Panc1 (cell line): ENCODE data around the gene CFAP68. TPM values are rescaled to one million over a fixed set of nuclear protein-coding genes. Genes with fewer than 3 reads are reported as not detected.

Experiments
- ATAC-seq: fragments of 200-7000 bp; cut with Tn5 transposase; 2 replicates; pipeline ENCODE4 v1.9.1; 2020; ENCODE audit warnings: mild to moderate bottlenecking, moderate library complexity
- BruUV-seq: library from RNA; stranded (reverse); fragments of 400-500 nt; replicated peaks from 2 replicates; lab custom pipeline; 2021; lab: Mats Ljungman, UMichigan
- CTCF ChIA-PET: fragments of 300-600 bp; sonication (Branson Sonifier 250); formaldehyde crosslinking; loops from one replicate; lab custom pipeline; 2022; ENCODE audit warnings: antibody characterized with exemption; lab: Charles Lee
- POLR2A ChIA-PET: fragments of 300-600 bp; sonication (Branson Sonifier 250); formaldehyde crosslinking; loops from one replicate; lab custom pipeline; 2022; ENCODE audit warnings: antibody characterized with exemption; lab: Charles Lee
- DNase-seq: peaks from one replicate; pipeline ENCODE4 v3.0.0-alpha.2; 2010; ENCODE audit warnings: low read depth, low spot score
- H3K27ac ChIP-seq: 2 replicates; pipeline ENCODE4 v1.5.1; 2011; ENCODE audit warnings: mild to moderate bottlenecking, low read length, inconsistent platforms
- H3K27me3 ChIP-seq: fragments of 200-500 bp; sonication (Bioruptor generic); 2 replicates; pipeline ENCODE4 v1.6.0; 2014; ENCODE audit warnings: low read length, inconsistent platforms; ENCODE audit not compliant: control insufficient read depth, insufficient read depth
- H3K36me3 ChIP-seq: fragments of 200-500 bp; sonication (Bioruptor generic); 2 replicates; pipeline ENCODE4 v1.5.1; 2014; ENCODE audit warnings: inconsistent platforms, mild to moderate bottlenecking, low read length, moderate library complexity; ENCODE audit not compliant: control insufficient read depth, insufficient read depth
- H3K4me1 ChIP-seq: 2 replicates; pipeline ENCODE4 v1.5.1; 2011; ENCODE audit warnings: inconsistent platforms, mild to moderate bottlenecking, low read length, moderate library complexity; ENCODE audit not compliant: control insufficient read depth, insufficient read depth
- H3K4me3 ChIP-seq, 2 experiments: 2 replicates each; pipeline ENCODE4 v1.5.1; 2011 to 2012; ENCODE audit warnings: low read depth in 2 of 2, low read length in 2 of 2, mild to moderate bottlenecking in 2 of 2, inconsistent platforms in 1 of 2, moderate library complexity in 1 of 2
- H3K9me3 ChIP-seq: fragments of 200-500 bp; sonication (Bioruptor generic); 2 replicates; pipeline ENCODE4 v1.5.1; 2014; ENCODE audit warnings: low read depth, mild to moderate bottlenecking, inconsistent platforms, low read length, moderate library complexity; ENCODE audit not compliant: control insufficient read depth, insufficient read depth
- POLR2AphosphoS5 ChIP-seq: IDR thresholded peaks from 2 replicates; pipeline ENCODE4 v1.6.1; 2012; ENCODE audit warnings: mild to moderate bottlenecking, low read depth, low read length, moderate library complexity
- SIN3A ChIP-seq: IDR thresholded peaks from 2 replicates; pipeline ENCODE4 v1.6.1; 2012; ENCODE audit warnings: low read depth, mild to moderate bottlenecking, low read length, moderate library complexity, borderline replicate concordance; ENCODE audit not compliant: insufficient read depth
- TCF7L2 ChIP-seq: IDR thresholded peaks from 2 replicates; pipeline ENCODE4 v1.6.1; 2011; ENCODE audit warnings: mild to moderate bottlenecking, low read depth, low read length, inconsistent platforms
- in situ Hi-C: cut with HindIII; loops from 2 replicates; pipeline ENCODE4 v1.10.0; 2016; ENCODE audit warnings: low sequenced_read_pairs, low pct_unique_long_range_greater_than_20kb
- intact Hi-C: fragments of 100-400 bp; cut with micrococcal nuclease; formaldehyde crosslinking; loops from one replicate; pipeline ENCODE4 v1.10.0; 2022; ENCODE audit not compliant: unreplicated experiment
- total RNA-seq: library from RNA; stranded (reverse); gene quantifications from one replicate; pipeline ENCODE4 v1.2.1, GENCODE V29; 2021; ENCODE audit not compliant: unreplicated experiment
- TF ChIP-seq, protein P1 (sequence below), 2 experiments: IDR thresholded peaks; 2 replicates each; pipeline ENCODE4 v1.6.1; 2011 to 2012; ENCODE audit warnings: low read depth in 2 of 2, control low read depth in 1 of 2, low read length in 1 of 2, mild to moderate bottlenecking in 1 of 2, moderate library complexity in 1 of 2; ENCODE audit not compliant: insufficient read depth in 1 of 2
- TF ChIP-seq, protein P2 (sequence below): fragments of 450-650 bp; IDR thresholded peaks from 2 replicates; pipeline ENCODE4 v1.5.1; 2017; ENCODE audit warnings: mild to moderate bottlenecking

CFAP68 gene
- total RNA-seq, 1 experiment from 2014 or later, result 16.6 TPM

DNA sequence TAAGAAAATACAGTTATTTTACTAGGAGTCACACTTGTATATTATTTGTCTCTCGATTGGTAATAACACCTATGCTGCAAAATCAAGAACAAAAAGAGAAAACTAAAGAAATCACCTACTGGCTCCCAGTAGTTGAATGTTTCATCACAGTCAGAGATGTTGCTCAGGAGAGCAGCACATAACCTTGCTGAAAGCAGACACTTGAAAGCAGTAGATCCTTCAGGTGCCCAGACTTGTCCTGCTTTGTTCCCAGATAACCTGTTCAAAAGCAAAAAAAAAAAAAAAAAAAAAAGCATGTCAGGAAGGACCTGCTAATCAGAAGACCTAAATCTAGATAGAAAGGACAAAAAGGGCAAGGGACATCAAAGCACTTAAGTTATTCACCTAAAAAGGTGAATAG is 9.2 kb upstream of the CFAP68 start:
- DNase-seq (no peak), ATAC-seq (no peak)
- Histone ChIP-seq H3K4me1 (peaks cover 13% of the 10 kb centered on the region), H3K27me3 (no peaks in the 10 kb centered on the region), H3K27ac (no peak overlapping the region), H3K9me3 (no peaks in the 10 kb centered on the region), H3K36me3 (peaks cover 6% of the 10 kb centered on the region), H3K4me3 (no peak overlapping the region)
- ChIA-PET POLR2A (interaction anchor here (0.8 to 1.3 kb wide), 2 partner anchors 8 to 57 kb away, joined by 3 to 6 read pairs; no protein-coding TSS in a partner anchor), CTCF (interaction anchor here (0.6 kb wide), 1 partner anchor 85 kb away, joined by 6 read pairs; no protein-coding TSS in a partner anchor)
- intact Hi-C loops, result loop anchor here (10.0 kb wide), 1 partner anchor 115 kb away; no protein-coding TSS in a partner anchor
- TF ChIP-seq POLR2AphosphoS5 (no peak), SIN3A (no peak), TCF7L2 (no peak)
- TF ChIP-seq, protein P1, sequence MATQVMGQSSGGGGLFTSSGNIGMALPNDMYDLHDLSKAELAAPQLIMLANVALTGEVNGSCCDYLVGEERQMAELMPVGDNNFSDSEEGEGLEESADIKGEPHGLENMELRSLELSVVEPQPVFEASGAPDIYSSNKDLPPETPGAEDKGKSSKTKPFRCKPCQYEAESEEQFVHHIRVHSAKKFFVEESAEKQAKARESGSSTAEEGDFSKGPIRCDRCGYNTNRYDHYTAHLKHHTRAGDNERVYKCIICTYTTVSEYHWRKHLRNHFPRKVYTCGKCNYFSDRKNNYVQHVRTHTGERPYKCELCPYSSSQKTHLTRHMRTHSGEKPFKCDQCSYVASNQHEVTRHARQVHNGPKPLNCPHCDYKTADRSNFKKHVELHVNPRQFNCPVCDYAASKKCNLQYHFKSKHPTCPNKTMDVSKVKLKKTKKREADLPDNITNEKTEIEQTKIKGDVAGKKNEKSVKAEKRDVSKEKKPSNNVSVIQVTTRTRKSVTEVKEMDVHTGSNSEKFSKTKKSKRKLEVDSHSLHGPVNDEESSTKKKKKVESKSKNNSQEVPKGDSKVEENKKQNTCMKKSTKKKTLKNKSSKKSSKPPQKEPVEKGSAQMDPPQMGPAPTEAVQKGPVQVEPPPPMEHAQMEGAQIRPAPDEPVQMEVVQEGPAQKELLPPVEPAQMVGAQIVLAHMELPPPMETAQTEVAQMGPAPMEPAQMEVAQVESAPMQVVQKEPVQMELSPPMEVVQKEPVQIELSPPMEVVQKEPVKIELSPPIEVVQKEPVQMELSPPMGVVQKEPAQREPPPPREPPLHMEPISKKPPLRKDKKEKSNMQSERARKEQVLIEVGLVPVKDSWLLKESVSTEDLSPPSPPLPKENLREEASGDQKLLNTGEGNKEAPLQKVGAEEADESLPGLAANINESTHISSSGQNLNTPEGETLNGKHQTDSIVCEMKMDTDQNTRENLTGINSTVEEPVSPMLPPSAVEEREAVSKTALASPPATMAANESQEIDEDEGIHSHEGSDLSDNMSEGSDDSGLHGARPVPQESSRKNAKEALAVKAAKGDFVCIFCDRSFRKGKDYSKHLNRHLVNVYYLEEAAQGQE (IDR thresholded peaks at IDR 0.05; ENCODE audit: insufficient read depth in 1 of 2, low read depth in 2 of 2, low read length in 1 of 2), result no peak
- TF ChIP-seq, protein P2, sequence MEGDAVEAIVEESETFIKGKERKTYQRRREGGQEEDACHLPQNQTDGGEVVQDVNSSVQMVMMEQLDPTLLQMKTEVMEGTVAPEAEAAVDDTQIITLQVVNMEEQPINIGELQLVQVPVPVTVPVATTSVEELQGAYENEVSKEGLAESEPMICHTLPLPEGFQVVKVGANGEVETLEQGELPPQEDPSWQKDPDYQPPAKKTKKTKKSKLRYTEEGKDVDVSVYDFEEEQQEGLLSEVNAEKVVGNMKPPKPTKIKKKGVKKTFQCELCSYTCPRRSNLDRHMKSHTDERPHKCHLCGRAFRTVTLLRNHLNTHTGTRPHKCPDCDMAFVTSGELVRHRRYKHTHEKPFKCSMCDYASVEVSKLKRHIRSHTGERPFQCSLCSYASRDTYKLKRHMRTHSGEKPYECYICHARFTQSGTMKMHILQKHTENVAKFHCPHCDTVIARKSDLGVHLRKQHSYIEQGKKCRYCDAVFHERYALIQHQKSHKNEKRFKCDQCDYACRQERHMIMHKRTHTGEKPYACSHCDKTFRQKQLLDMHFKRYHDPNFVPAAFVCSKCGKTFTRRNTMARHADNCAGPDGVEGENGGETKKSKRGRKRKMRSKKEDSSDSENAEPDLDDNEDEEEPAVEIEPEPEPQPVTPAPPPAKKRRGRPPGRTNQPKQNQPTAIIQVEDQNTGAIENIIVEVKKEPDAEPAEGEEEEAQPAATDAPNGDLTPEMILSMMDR, result no peak
- in situ Hi-C loops, result no loop called here
- BruUV-seq, result no TSS peak

DNA sequence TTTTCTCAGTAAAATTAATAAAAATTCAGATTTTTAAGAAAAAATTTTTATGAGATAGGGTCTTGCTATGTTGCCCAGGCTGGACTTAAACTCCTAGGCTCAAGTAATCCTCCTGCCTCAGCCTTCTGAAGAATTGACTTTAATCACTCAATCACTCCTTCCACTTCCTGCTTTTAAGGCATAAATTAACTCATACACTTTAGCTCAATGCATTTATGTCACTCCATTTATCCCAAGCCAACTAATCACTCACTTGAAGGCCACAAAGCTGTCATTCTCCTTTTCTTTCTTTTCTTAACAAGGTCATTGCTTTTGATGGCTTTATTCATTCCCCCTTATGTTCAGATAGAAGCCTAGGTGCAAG is 8.8 kb upstream of the CFAP68 start:
- DNase-seq (no peak), ATAC-seq (no peak)
- Histone ChIP-seq H3K4me3 (peak overlapping the region; percentile 76 to 77), H3K9me3 (no peaks in the 10 kb centered on the region), H3K4me1 (peaks cover 13% of the 10 kb centered on the region), H3K27ac (peak overlapping the region; percentile 88), H3K27me3 (no peaks in the 10 kb centered on the region), H3K36me3 (peaks cover 3% of the 10 kb centered on the region)
- ChIA-PET POLR2A (interaction anchor here (0.8 to 1.3 kb wide), 2 partner anchors 9 to 57 kb away, joined by 3 to 6 read pairs; no protein-coding TSS in a partner anchor), CTCF (interaction anchor here (0.6 kb wide), 1 partner anchor 85 kb away, joined by 6 read pairs; no protein-coding TSS in a partner anchor)
- in situ Hi-C loops, result no loop called here
- intact Hi-C loops, result loop anchor here (10.0 kb wide), 1 partner anchor 114 kb away; no protein-coding TSS in a partner anchor
- TF ChIP-seq TCF7L2, result no peak
- TF ChIP-seq, protein P1 (IDR thresholded peaks at IDR 0.05; ENCODE audit: insufficient read depth in 1 of 2, low read depth in 2 of 2, low read length in 1 of 2), result no peak
- TF ChIP-seq, protein P2, result no peak
- no peak for TF ChIP-seq POLR2AphosphoS5
- TF ChIP-seq SIN3A, result no peak
- no TSS peak for BruUV-seq
